CD14-positive monocyte (primary cell): ENCODE measurements around the gene MEOX1. TPM values are rescaled to one million over a fixed set of nuclear protein-coding genes. Genes with fewer than 3 reads are reported as not detected.
A peak's percentile ranks its signal among the peaks of the same experiment; 100 is the strongest.
"Not testable (repeated sequence)": the region's sequence is repeated elsewhere in the genome, so short reads cannot be mapped to it uniquely, and the experiment has no call there.

Source experiments
- DNase-seq, 3 donors: peaks; one replicate each; pipeline ENCODE4 v3.0.0-alpha.2; 2011 to 2022
- H2AFZ ChIP-seq: 2 replicates; pipeline ENCODE4 v1.6.0; 2012; ENCODE audit warnings: mild to moderate bottlenecking, low read depth, low read length, inconsistent platforms; ENCODE audit not compliant: insufficient read depth, poor library complexity, severe bottlenecking
- H3K27ac ChIP-seq, 2 donors: 1 replicate in 1 of 2; 2 replicates in 1 of 2; pipeline ENCODE4 v1.5.1; 2012 to 2013; ENCODE audit warnings: low read length in 2 of 2, control low read depth in 1 of 2, inconsistent platforms in 1 of 2, low read depth in 1 of 2, mild to moderate bottlenecking in 1 of 2
- H3K27me3 ChIP-seq, 2 donors: one replicate each; pipeline versions ENCODE4 v1.6.0 to v1.6.1; 2011 to 2013; ENCODE audit warnings: low read length in 2 of 2; ENCODE audit not compliant: control insufficient read depth in 2 of 2, insufficient read depth in 2 of 2
- H3K36me3 ChIP-seq, 2 donors: replicated peaks in 1 of 2; 1 replicate in 1 of 2; 2 replicates in 1 of 2; pipeline versions ENCODE4 v1.5.1 to v1.6.1; 2012 to 2013; ENCODE audit warnings: low read length in 2 of 2, control low read depth in 1 of 2, inconsistent platforms in 1 of 2, mild to moderate bottlenecking in 1 of 2; ENCODE audit not compliant: insufficient read depth in 2 of 2, control insufficient read depth in 1 of 2
- H3K4me1 ChIP-seq, 2 donors: 1 replicate in 1 of 2; 2 replicates in 1 of 2; pipeline versions ENCODE4 v1.5.1 to v1.6.1; 2012 to 2013; ENCODE audit warnings: low read length in 2 of 2, control low read depth in 1 of 2, inconsistent platforms in 1 of 2, mild to moderate bottlenecking in 1 of 2, moderate library complexity in 1 of 2; ENCODE audit not compliant: insufficient read depth in 2 of 2, control insufficient read depth in 1 of 2
- H3K4me2 ChIP-seq: replicated peaks from 2 replicates; pipeline ENCODE3; 2012; ENCODE audit warnings: low read length, moderate library complexity, mild to moderate bottlenecking; ENCODE audit not compliant: poor library complexity, severe bottlenecking; ENCODE audit errors: extremely low read depth
- H3K4me3 ChIP-seq, 3 experiments: fragments of 200-600 bp in 1 of 3; sonication (generic) in 1 of 3; replicated peaks in 1 of 3; 1 replicate in 2 of 3; 2 replicates in 1 of 3; pipeline ENCODE4 v1.5.1; 2011 to 2013; ENCODE audit warnings: low read length in 3 of 3, mild to moderate bottlenecking in 3 of 3, control low read depth in 2 of 3, low read depth in 2 of 3, inconsistent platforms in 1 of 3, moderate library complexity in 1 of 3
- H3K79me2 ChIP-seq: 2 replicates; pipeline ENCODE4 v1.6.0; 2012; ENCODE audit warnings: mild to moderate bottlenecking, control low read depth, inconsistent platforms, low read length, moderate library complexity; ENCODE audit not compliant: insufficient read depth
- H3K9ac ChIP-seq: 2 replicates; pipeline ENCODE4 v1.6.0; 2017; ENCODE audit warnings: low read length, mild to moderate bottlenecking; ENCODE audit not compliant: insufficient read depth, poor library complexity, severe bottlenecking
- H3K9me3 ChIP-seq, 2 donors: replicated peaks in 1 of 2; 1 replicate in 1 of 2; 2 replicates in 1 of 2; pipeline versions ENCODE4 v1.5.1 to v1.6.1; 2012 to 2013; ENCODE audit warnings: low read length in 2 of 2, control low read depth in 1 of 2; ENCODE audit not compliant: control insufficient read depth in 1 of 2, insufficient read depth in 1 of 2
- H4K20me1 ChIP-seq: 2 replicates; pipeline ENCODE4 v1.6.0; 2012; ENCODE audit warnings: mild to moderate bottlenecking, low read length, control low read depth, moderate library complexity; ENCODE audit not compliant: insufficient read depth
- H3K27ac Mint-ChIP-seq, 7 donors: one replicate each; pipeline ENCODE4 v1.8.0; 2020; ENCODE audit warnings: mild to moderate bottlenecking in 7 of 7, mixed read lengths in 7 of 7, moderate library complexity in 6 of 7, inconsistent platforms in 2 of 7
- H3K27me3 Mint-ChIP-seq, 3 donors: one replicate each; pipeline ENCODE4 v1.8.0; 2021 to 2022; ENCODE audit warnings: low read depth in 3 of 3, mild to moderate bottlenecking in 3 of 3, mixed read lengths in 3 of 3, moderate library complexity in 3 of 3, inconsistent platforms in 1 of 3
- H3K36me3 Mint-ChIP-seq, 2 donors: one replicate each; pipeline ENCODE4 v1.8.0; 2020; ENCODE audit warnings: mixed read lengths in 2 of 2, inconsistent platforms in 1 of 2, mild to moderate bottlenecking in 1 of 2
- H3K4me1 Mint-ChIP-seq: one replicate; pipeline ENCODE4 v1.8.0; 2020; ENCODE audit warnings: mild to moderate bottlenecking, mixed read lengths
- H3K4me3 Mint-ChIP-seq, 2 donors: one replicate each; pipeline ENCODE4 v1.8.0; 2020; ENCODE audit warnings: mild to moderate bottlenecking in 2 of 2, mixed read lengths in 2 of 2, moderate library complexity in 1 of 2
- H3K9me3 Mint-ChIP-seq, 7 donors: one replicate each; pipeline ENCODE4 v1.8.0; 2020 to 2022; ENCODE audit warnings: mixed read lengths in 7 of 7, mild to moderate bottlenecking in 6 of 7, moderate library complexity in 6 of 7, inconsistent platforms in 2 of 7
- WGBS: methylation state at CpG from one replicate; pipeline ENCODE4 v1.1.5; 2013; ENCODE audit warnings: missing lambda C conversion rate; ENCODE audit not compliant: insufficient coverage; 5-methylcytosine and 5-hydroxymethylcytosine counted together
- intact Hi-C, 2 donors: fragments of 100-400 bp; cut with micrococcal nuclease; formaldehyde crosslinking; loops; one replicate each; pipeline versions ENCODE4 v1.15.0 to v1.15.1; 2023
- polyA plus RNA-seq, 3 donors: library from polyadenylated mRNA; depleted of rRNA in 1 of 3; unstranded in 2 of 3; stranded (reverse) in 1 of 3; fragments of 300-500 nt in 2 of 3; fragments of >200 nt in 1 of 3; fragmentation: Illumina TruSeq in 2 of 3; gene quantifications; 1 replicate in 2 of 3; 2 replicates in 1 of 3; pipeline ENCODE4 v1.2.3, GENCODE V29; 2012 to 2021
- TF ChIP-seq, protein P1 (sequence below): fragments of 200-600 bp; IDR thresholded peaks from one replicate; pipeline ENCODE4 v1.8.0; 2022; ENCODE audit warnings: antibody characterized with exemption, mild to moderate bottlenecking

The MEOX1 gene
- polyA plus RNA-seq, 3 donors = 0.06 TPM; not detected in 2

- H3K9me3 Mint-ChIP-seq = peaks cover 0 to 6% (median 2%) of the 10 kb centered on the region in 7 donors
Observed at GRCh38 chr17:43604549-43604948, 57.2 kb downstream of the MEOX1 start.

DNA sequence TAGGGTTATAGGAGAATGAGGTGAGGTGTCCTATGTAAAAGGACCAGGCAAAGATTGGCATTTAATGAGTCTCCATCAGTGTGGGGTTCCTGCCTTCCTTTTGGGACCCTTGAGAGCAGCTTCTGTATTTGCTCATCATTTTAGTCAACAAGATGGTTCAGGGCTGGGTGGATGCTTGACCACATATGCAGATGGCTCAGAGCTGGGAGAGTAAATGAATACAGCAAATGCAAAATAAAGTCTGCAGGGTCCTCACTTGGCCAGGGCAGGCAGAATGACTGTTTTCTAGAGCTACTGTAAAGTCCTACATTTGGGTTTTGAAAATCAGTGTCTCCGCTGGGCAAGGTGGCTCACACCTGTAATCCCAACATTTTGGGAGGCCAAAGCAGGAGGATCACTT is 58.4 kb downstream of the MEOX1 start:
- WGBS = no CpG with 5 or more reads among the region's 1 CpG
- Histone ChIP-seq H3K9me3 (no peaks in the 10 kb centered on the region), H3K4me3 (no peak overlapping the region), H4K20me1 (no peaks in the 10 kb centered on the region), H3K4me2 (no peak overlapping the region), H3K79me2 (no peaks in the 10 kb centered on the region), H3K9ac (no peak overlapping the region), H3K27ac (no peak overlapping the region), H3K36me3 (no peaks in the 10 kb centered on the region), H2AFZ (no peak overlapping the region), H3K27me3 (no peaks in the 10 kb centered on the region), H3K4me1 (peaks cover 51 to 52% of the 10 kb centered on the region in 2 donors)
- no peak for DNase-seq
- H3K9me3 Mint-ChIP-seq = peaks cover 0 to 2% (median 0%) of the 10 kb centered on the region in 7 donors
- intact Hi-C loops = no loop called here
- H3K4me3 Mint-ChIP-seq = no peak overlapping the region
- TF ChIP-seq, protein P1, sequence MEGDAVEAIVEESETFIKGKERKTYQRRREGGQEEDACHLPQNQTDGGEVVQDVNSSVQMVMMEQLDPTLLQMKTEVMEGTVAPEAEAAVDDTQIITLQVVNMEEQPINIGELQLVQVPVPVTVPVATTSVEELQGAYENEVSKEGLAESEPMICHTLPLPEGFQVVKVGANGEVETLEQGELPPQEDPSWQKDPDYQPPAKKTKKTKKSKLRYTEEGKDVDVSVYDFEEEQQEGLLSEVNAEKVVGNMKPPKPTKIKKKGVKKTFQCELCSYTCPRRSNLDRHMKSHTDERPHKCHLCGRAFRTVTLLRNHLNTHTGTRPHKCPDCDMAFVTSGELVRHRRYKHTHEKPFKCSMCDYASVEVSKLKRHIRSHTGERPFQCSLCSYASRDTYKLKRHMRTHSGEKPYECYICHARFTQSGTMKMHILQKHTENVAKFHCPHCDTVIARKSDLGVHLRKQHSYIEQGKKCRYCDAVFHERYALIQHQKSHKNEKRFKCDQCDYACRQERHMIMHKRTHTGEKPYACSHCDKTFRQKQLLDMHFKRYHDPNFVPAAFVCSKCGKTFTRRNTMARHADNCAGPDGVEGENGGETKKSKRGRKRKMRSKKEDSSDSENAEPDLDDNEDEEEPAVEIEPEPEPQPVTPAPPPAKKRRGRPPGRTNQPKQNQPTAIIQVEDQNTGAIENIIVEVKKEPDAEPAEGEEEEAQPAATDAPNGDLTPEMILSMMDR = no peak
- H3K36me3 Mint-ChIP-seq = no peaks in the 10 kb centered on the region
- peaks cover 3 to 5% (median 4%) of the 10 kb centered on the region in 3 donors for H3K27me3 Mint-ChIP-seq
- H3K27ac Mint-ChIP-seq = peak overlapping the region in 4 of 7 donors; percentile 80 to 86 (median 82)
- peaks cover 52% of the 10 kb centered on the region for H3K4me1 Mint-ChIP-seq

More at GRCh38 chr17:43604549-43604948, 57.2 kb downstream of the MEOX1 start:
- peaks cover 56 to 57% of the 10 kb centered on the region in 2 donors for H3K4me1 ChIP-seq
- H4K20me1 ChIP-seq = no peaks in the 10 kb centered on the region
- intact Hi-C loops = no loop called here
- H3K27ac ChIP-seq = no peak overlapping the region
- TF ChIP-seq, protein P1 = no peak
- Mint-ChIP-seq H3K4me1 (peaks cover 57% of the 10 kb centered on the region), H3K4me3 (no peak overlapping the region), H3K27ac (peak overlapping the region in 5 of 7 donors; percentile 37 to 86 (median 80)), H3K27me3 (peaks cover 3 to 4% (median 3%) of the 10 kb centered on the region in 3 donors), H3K36me3 (peaks cover 0 to 2% of the 10 kb centered on the region in 2 donors)
- H3K27me3 ChIP-seq = no peaks in the 10 kb centered on the region
- no peaks in the 10 kb centered on the region for H3K79me2 ChIP-seq
- no peak overlapping the region for H3K9ac ChIP-seq
- no peaks in the 10 kb centered on the region for H3K36me3 ChIP-seq
- no peak for DNase-seq
- H2AFZ ChIP-seq = no peak overlapping the region
- 100% methylated on average over 1 of the region's 1 CpG for WGBS
- no peaks in the 10 kb centered on the region for H3K9me3 ChIP-seq
- H3K4me3 ChIP-seq = no peak overlapping the region
- H3K4me2 ChIP-seq = no peak overlapping the region

- H3K27ac ChIP-seq, H3K36me3 ChIP-seq, DNase-seq, H4K20me1 ChIP-seq, H3K4me3 ChIP-seq, H3K4me3 Mint-ChIP-seq, H3K36me3 Mint-ChIP-seq, H3K9ac ChIP-seq, H3K27me3 Mint-ChIP-seq, H3K9me3 Mint-ChIP-seq, H3K9me3 ChIP-seq, H3K79me2 ChIP-seq, H3K4me2 ChIP-seq, H2AFZ ChIP-seq, H3K27me3 ChIP-seq, intact Hi-C loops, H3K27ac Mint-ChIP-seq: not testable (repeated sequence)
- H3K4me1 ChIP-seq = peaks cover 48 to 52% of the 10 kb centered on the region in 2 donors
- WGBS = no CpG with 5 or more reads among the region's 4 CpGs
- peaks cover 52% of the 10 kb centered on the region for H3K4me1 Mint-ChIP-seq
Observed at GRCh38 chr17:43602556-43602955, 59.2 kb downstream of the MEOX1 start.
